K562 (cell line): ENCODE data around the gene EP300. TPM values are rescaled to one million over a fixed set of nuclear protein-coding genes. Genes with fewer than 3 reads are reported as not detected.

Source experiments
- BRD4 ChIP-seq: fragments of 200-600 bp; sonication (generic); IDR thresholded peaks from 2 replicates; pipeline ENCODE4 v1.6.1; 2017; ENCODE audit warnings: inconsistent platforms
- CEBPG ChIP-seq, 3 experiments: fragments of 200-800 bp in 1 of 3; sonication (Bioruptor generic) in 1 of 3; sonication (generic) in 1 of 3; formaldehyde crosslinking in 1 of 3; IDR thresholded peaks in 2 of 3; conservative IDR thresholded peaks in 1 of 3; 2 replicates each; pipeline versions ENCODE4 v1.6.1 to v1.8.0; 2016 to 2022; ENCODE audit warnings: missing compliant biosample characterization in 2 of 3, missing genetic modification characterization in 2 of 3, mild to moderate bottlenecking in 1 of 3, missing genetic modification reagents in 1 of 3
- CUX1 ChIP-seq: fragments of 200-800 bp; sonication (Bioruptor generic); IDR thresholded peaks from 2 replicates; pipeline ENCODE4 v1.6.1; 2016; ENCODE audit warnings: missing genetic modification characterization, missing compliant biosample characterization
- DPF2 ChIP-seq: fragments of 450-650 bp; IDR thresholded peaks from 2 replicates; pipeline ENCODE4 v1.6.1; 2016
- ELF1 ChIP-seq: fragments of 200-800 bp; sonication (Bioruptor generic); IDR thresholded peaks from 2 replicates; pipeline ENCODE4 v1.6.1; 2016; ENCODE audit warnings: missing genetic modification characterization, missing compliant biosample characterization
- ETV1 ChIP-seq: fragments of 450-650 bp; conservative IDR thresholded peaks from 2 replicates; pipeline ENCODE4 v1.6.1; 2016; ENCODE audit warnings: missing genetic modification characterization, control low read depth, low read depth, missing compliant biosample characterization
- FIP1L1 ChIP-seq: fragments of 200-400 bp; formaldehyde crosslinking; IDR thresholded peaks from 2 replicates; pipeline ENCODE4 v1.6.1; 2018; ENCODE audit warnings: mild to moderate bottlenecking, low read depth, low read length; ENCODE audit not compliant: poor library complexity, severe bottlenecking
- GABPA ChIP-seq: fragments of 200-800 bp; sonication (Bioruptor generic); conservative IDR thresholded peaks from 2 replicates; pipeline ENCODE4 v1.6.1; 2016; ENCODE audit warnings: low read depth, missing genetic modification characterization, missing compliant biosample characterization
- HDGF ChIP-seq: fragments of 450-650 bp; IDR thresholded peaks from 2 replicates; pipeline ENCODE4 v1.6.1; 2016
- HNRNPH1 ChIP-seq: fragments of 200-400 bp; formaldehyde crosslinking; optimal IDR thresholded peaks from 2 replicates; pipeline ENCODE3; 2017; ENCODE audit warnings: low read depth, mild to moderate bottlenecking, low read length, moderate library complexity
- MCM7 ChIP-seq, 2 experiments: fragments of 450-650 bp; IDR thresholded peaks; 2 replicates each; pipeline ENCODE4 v1.6.1; 2016 to 2018
- NBN ChIP-seq: fragments of 450-650 bp; IDR thresholded peaks from 2 replicates; pipeline ENCODE4 v1.6.1; 2016; ENCODE audit warnings: low read depth, mild to moderate bottlenecking
- NFRKB ChIP-seq: fragments of 450-650 bp; IDR thresholded peaks from 2 replicates; pipeline ENCODE4 v1.6.1; 2016; ENCODE audit warnings: low read depth
- POLR2AphosphoS5 ChIP-seq: IDR thresholded peaks from 2 replicates; pipeline ENCODE4 v1.6.1; 2011; ENCODE audit warnings: mild to moderate bottlenecking, low read depth, low read length, moderate library complexity; ENCODE audit not compliant: control insufficient read depth, insufficient read depth
- RBM22 ChIP-seq: fragments of 200-400 bp; formaldehyde crosslinking; IDR thresholded peaks from 2 replicates; pipeline ENCODE4 v1.6.1; 2018; ENCODE audit warnings: low read length, low read depth; ENCODE audit not compliant: poor library complexity, severe bottlenecking
- TOE1 ChIP-seq, 2 experiments: fragments of 450-650 bp in 1 of 2; sonication (generic) in 1 of 2; formaldehyde crosslinking in 1 of 2; IDR thresholded peaks; 2 replicates each; pipeline versions ENCODE4 v1.7.1 to v1.8.0; 2016 to 2022; ENCODE audit warnings: borderline replicate concordance in 2 of 2, mild to moderate bottlenecking in 2 of 2, antibody characterized with exemption in 1 of 2, inconsistent platforms in 1 of 2, low read depth in 1 of 2, missing genetic modification reagents in 1 of 2, moderate library complexity in 1 of 2
- ZKSCAN3 ChIP-seq: fragments of 250-450 bp; sonication (Bioruptor Pico); IDR thresholded peaks from 2 replicates; pipeline ENCODE4 v1.4.0; 2020
- ZNF41 ChIP-seq: fragments of 250-450 bp; sonication (Bioruptor Pico); conservative IDR thresholded peaks from 2 replicates; pipeline ENCODE4 v1.4.0; 2020; ENCODE audit warnings: mild to moderate bottlenecking
- ZNF589 ChIP-seq: fragments of 200-800 bp; sonication (Bioruptor generic); IDR thresholded peaks from 2 replicates; pipeline ENCODE4 v1.6.1; 2016; ENCODE audit warnings: low read depth, missing genetic modification characterization, missing compliant biosample characterization
- ZNF696 ChIP-seq: fragments of 250-450 bp; sonication (Bioruptor Pico); conservative IDR thresholded peaks from 2 replicates; pipeline ENCODE4 v1.4.0; 2020; ENCODE audit warnings: mild to moderate bottlenecking, moderate library complexity
- ZNF780A ChIP-seq: fragments of 250-450 bp; sonication (Bioruptor Pico); IDR thresholded peaks from 2 replicates; pipeline ENCODE4 v1.5.0; 2021; ENCODE audit warnings: mild to moderate bottlenecking
- polyA plus RNA-seq, 8 experiments: library from polyadenylated mRNA; depleted of rRNA in 4 of 8; stranded (reverse) in 5 of 8; unstranded in 3 of 8; fragments of >200 nt; fragmentation: Nextera tagmentation in 2 of 8; fragmentation: Illumina TruSeq in 1 of 8; extraction: Ambion mirVana in 2 of 8; extraction: Trizol in 1 of 8; gene quantifications; 2 replicates each; pipeline versions ENCODE4 v1.2.1 to v1.2.3, GENCODE V29; 2011 to 2014; ENCODE audit warnings: inconsistent platforms in 1 of 8, missing spikeins in 1 of 8
- total RNA-seq, 7 experiments: library from RNA; depleted of rRNA in 6 of 7; stranded (reverse); fragments of >200 nt in 6 of 7; fragmentation: Illumina TruSeq in 2 of 7; extraction: Trizol in 2 of 7; gene quantifications; 2 replicates each; pipeline versions ENCODE4 v1.2.1 to v1.2.3, GENCODE V29; 2011 to 2021; ENCODE audit warnings: low replicate concordance in 1 of 7
- TF ChIP-seq, protein P1 (sequence below): fragments of 450-650 bp; formaldehyde crosslinking; conservative IDR thresholded peaks from 2 replicates; pipeline ENCODE4 v1.4.0; 2022; ENCODE audit warnings: mild to moderate bottlenecking, missing genetic modification characterization

The EP300 gene
- total and polyA plus RNA-seq, 9 of the 15 experiments (the other 6 are each of a cell fraction or from before 2014, with no cell fraction given) = 2.2 to 28.6 (median 10.9) TPM

DNA sequence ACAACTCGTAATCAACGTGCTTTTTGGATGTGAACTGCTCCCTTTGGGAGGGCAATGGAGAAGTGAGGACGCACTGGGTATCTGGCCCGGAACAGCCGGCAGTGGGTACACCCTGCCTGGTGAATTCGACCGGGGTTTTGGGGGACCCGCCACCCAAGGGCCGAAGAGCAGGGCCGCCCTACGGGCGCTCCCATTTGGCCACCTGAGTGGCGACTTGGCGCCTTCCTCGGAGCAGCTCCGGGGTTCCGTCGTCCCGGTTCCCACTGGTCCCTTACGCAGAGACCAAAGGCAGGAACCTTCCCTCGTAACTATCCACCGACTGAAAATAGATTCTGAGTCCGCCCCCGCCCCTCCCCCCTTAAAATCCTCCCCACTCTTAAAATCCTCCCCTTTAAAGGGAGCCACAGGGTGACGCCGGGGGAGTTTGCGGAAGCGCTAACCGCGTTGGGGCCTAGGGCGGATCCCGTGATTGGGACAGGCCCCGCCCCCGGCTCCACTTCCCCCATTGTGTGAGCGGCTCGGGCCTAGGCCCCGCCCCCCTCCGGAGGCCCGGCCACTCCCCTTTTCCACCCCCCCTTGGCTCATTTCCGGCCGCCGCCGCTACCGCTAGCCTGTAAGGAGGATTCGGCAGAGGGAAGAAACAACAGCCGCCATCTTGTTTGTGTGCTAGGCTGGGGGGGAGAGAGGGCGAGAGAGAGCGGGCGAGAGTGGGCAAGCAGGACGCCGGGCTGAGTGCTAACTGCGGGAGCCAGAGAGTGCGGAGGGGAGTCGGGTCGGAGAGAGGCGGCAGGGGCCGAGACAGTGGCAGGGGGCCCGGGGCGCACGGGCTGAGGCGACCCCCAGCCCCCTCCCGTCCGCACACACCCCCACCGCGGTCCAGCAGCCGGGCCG lies 1.0 kb upstream of the EP300 start (continued):
- TF ChIP-seq HNRNPH1 (no peak), FIP1L1 (no peak), NBN (no peak), GABPA (tag) (peak; percentile 91), ETV1 (tag) (peak; percentile 92), RBM22 (no peak), MCM7 (IDR thresholded peaks at IDR 0.05) (no peak), CEBPG (CRISPR knock-in tag; IDR thresholded peaks at IDR 0.05) (no peak), CEBPG (tag; conservative IDR thresholded peaks at IDR 0.05 in 1 of 2, IDR thresholded peaks at IDR 0.05 in 1 of 2) (no peak), HDGF (no peak), POLR2AphosphoS5 (no peak; the same call in none of the 2 replicates), ZNF41 (no peak), ZNF696 (CRISPR knock-in tag) (no peak), CUX1 (CRISPR knock-in tag) (no peak), BRD4 (peak; percentile 89; the same call in 1 of the 2 replicates), NFRKB (peak; percentile 99), ZNF780A (CRISPR knock-in tag) (no peak), ZKSCAN3 (CRISPR knock-in tag) (no peak), DPF2 (0 out of 2 replicates have a peak, but pooled peaks have one; percentile 13), TOE1 (IDR thresholded peaks at IDR 0.05; ENCODE audit: borderline replicate concordance) (peak; percentile 80; the same call in 1 of the 2 replicates), TOE1 (CRISPR knock-in tag; IDR thresholded peaks at IDR 0.05; ENCODE audit: borderline replicate concordance, low read depth) (no peak), ZNF589 (CRISPR knock-in tag) (no peak), ELF1 (peak; percentile 94)
- TF ChIP-seq, protein P1, sequence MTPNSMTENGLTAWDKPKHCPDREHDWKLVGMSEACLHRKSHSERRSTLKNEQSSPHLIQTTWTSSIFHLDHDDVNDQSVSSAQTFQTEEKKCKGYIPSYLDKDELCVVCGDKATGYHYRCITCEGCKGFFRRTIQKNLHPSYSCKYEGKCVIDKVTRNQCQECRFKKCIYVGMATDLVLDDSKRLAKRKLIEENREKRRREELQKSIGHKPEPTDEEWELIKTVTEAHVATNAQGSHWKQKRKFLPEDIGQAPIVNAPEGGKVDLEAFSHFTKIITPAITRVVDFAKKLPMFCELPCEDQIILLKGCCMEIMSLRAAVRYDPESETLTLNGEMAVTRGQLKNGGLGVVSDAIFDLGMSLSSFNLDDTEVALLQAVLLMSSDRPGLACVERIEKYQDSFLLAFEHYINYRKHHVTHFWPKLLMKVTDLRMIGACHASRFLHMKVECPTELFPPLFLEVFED (CRISPR knock-in tag) = peak; percentile 95
